SK-N-SH treated with all-trans-retinoic acid at 6 μM for 48 hours (cell line): Measurements from ENCODE around the gene MEIS1.

Experiments used
- CSDC2 ChIP-seq: fragments of 250-450 bp; sonication (Bioruptor Pico); IDR thresholded peaks from 2 replicates; pipeline ENCODE4 v1.5.0; 2020; ENCODE audit warnings: mild to moderate bottlenecking, moderate library complexity
- CSRNP3 ChIP-seq: fragments of 250-450 bp; sonication (Bioruptor Pico); IDR thresholded peaks from 2 replicates; pipeline ENCODE4 v1.5.1; 2021; ENCODE audit warnings: mild to moderate bottlenecking, moderate library complexity
- ESRRG ChIP-seq: fragments of 250-450 bp; sonication (Bioruptor Pico); IDR thresholded peaks from 2 replicates; pipeline ENCODE4 v1.6.1; 2021; ENCODE audit warnings: mild to moderate bottlenecking
- PATZ1 ChIP-seq: fragments of 250-450 bp; sonication (Bioruptor Pico); IDR thresholded peaks from 2 replicates; pipeline ENCODE4 v1.8.0; 2020; ENCODE audit warnings: mild to moderate bottlenecking, moderate library complexity, borderline replicate concordance
- SNAI2 ChIP-seq: fragments of 250-450 bp; sonication (Bioruptor Pico); IDR thresholded peaks from 2 replicates; pipeline ENCODE4 v1.5.0; 2020; ENCODE audit warnings: mild to moderate bottlenecking, moderate library complexity
- ZC3H10 ChIP-seq: fragments of 250-450 bp; sonication (Bioruptor Pico); IDR thresholded peaks from 2 replicates; pipeline ENCODE4 v1.5.1; 2021; ENCODE audit warnings: mild to moderate bottlenecking, moderate library complexity
- ZFP30 ChIP-seq: fragments of 450-650 bp; formaldehyde crosslinking; IDR thresholded peaks from 2 replicates; pipeline ENCODE4 v1.5.0; 2022; ENCODE audit warnings: mild to moderate bottlenecking, moderate library complexity
- ZNF8 ChIP-seq: fragments of 450-650 bp; formaldehyde crosslinking; IDR thresholded peaks from 2 replicates; pipeline ENCODE4 v1.5.0; 2020; ENCODE audit warnings: mild to moderate bottlenecking, moderate library complexity

GRCh38 chr2:66544258-66544657 lies 109.3 kb downstream of the MEIS1 start:
- no peak for TF ChIP-seq ZFP30 (CRISPR knock-in tag)
- no peak for TF ChIP-seq PATZ1 (CRISPR knock-in tag)
- TF ChIP-seq SNAI2 (CRISPR knock-in tag) = no peak
- no peak for TF ChIP-seq CSRNP3 (CRISPR knock-in tag)
- no peak for TF ChIP-seq CSDC2
- no peak for TF ChIP-seq ZNF8 (CRISPR knock-in tag)
- TF ChIP-seq ESRRG (CRISPR knock-in tag) = no peak
- TF ChIP-seq ZC3H10 (CRISPR knock-in tag) = no peak
